Cardiac muscle cell (in vitro differentiated cells and primary cell): ENCODE results near the gene LSM14A. TPM values are rescaled to one million over a fixed set of nuclear protein-coding genes. Genes with fewer than 3 reads are reported as not detected.

Source experiments
- DNase-seq, 2 donors: peaks; one replicate each; pipeline versions ENCODE4 v3.0.0 to v3.0.0-alpha.2; 2010 to 2017; ENCODE audit warnings: low read depth in 1 of 2, low spot score in 1 of 2
- H3K27ac ChIP-seq: fragments of 200-600 bp; sonication (generic); 2 replicates; pipeline ENCODE4 v1.5.1; 2016
- H3K27me3 ChIP-seq: fragments of 200-600 bp; sonication (generic); 2 replicates; pipeline ENCODE4 v1.6.0; 2016; ENCODE audit warnings: control low read depth
- H3K36me3 ChIP-seq: fragments of 200-600 bp; sonication (generic); 2 replicates; pipeline ENCODE4 v1.5.1; 2016; ENCODE audit warnings: control low read depth
- H3K4me1 ChIP-seq: fragments of 200-600 bp; sonication (generic); 2 replicates; pipeline ENCODE4 v1.8.1; 2017; ENCODE audit warnings: low read depth, mild to moderate bottlenecking, mixed run types
- H3K4me3 ChIP-seq: fragments of 200-600 bp; sonication (generic); 2 replicates; pipeline ENCODE4 v1.5.1; 2016; ENCODE audit warnings: mild to moderate bottlenecking
- H3K9me3 ChIP-seq: fragments of 200-600 bp; sonication (generic); 2 replicates; pipeline ENCODE4 v1.5.1; 2017; ENCODE audit warnings: low read depth, mild to moderate bottlenecking, control low read depth
- polyA plus RNA-seq: library from polyadenylated mRNA; unstranded; fragments of >200 nt; fragmentation: Nextera tagmentation; extraction: Ambion mirVana; gene quantifications from 2 replicates; pipeline ENCODE4 v1.2.1, GENCODE V29; 2016
- total RNA-seq: library from RNA; depleted of rRNA; stranded (reverse); fragments of >200 nt; gene quantifications from 2 replicates; pipeline ENCODE4 v1.2.3, GENCODE V29; 2016
- TF ChIP-seq, protein P1 (sequence below): IDR thresholded peaks from 2 replicates; pipeline ENCODE4 v1.5.1; 2012; ENCODE audit warnings: low read depth, mild to moderate bottlenecking, low read length

The LSM14A gene
- total and polyA plus RNA-seq, 2 experiments from 2014 or later: 88.5 to 203 TPM

DNA sequence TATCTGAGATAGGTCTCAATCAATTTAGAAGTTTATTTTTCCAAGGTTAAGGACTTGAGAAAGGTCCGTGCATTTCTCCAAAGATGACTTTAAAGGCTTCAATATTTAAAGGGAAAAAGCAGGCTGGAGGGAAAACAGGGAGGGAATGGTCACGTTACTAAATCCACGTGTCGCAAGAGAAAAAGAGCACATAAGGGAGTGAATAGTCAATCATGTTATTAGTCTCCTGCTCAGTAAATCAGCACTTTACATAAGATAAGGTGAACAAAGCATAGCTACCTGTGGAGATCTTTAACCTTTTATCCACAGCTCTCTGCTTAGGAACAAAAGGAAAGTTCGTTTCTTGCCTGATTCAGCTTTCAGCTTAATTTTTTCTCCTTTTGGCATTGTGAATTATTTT is 31.3 kb upstream of the LSM14A start:
- no peak overlapping the region for H3K27ac ChIP-seq
- TF ChIP-seq, protein P1, sequence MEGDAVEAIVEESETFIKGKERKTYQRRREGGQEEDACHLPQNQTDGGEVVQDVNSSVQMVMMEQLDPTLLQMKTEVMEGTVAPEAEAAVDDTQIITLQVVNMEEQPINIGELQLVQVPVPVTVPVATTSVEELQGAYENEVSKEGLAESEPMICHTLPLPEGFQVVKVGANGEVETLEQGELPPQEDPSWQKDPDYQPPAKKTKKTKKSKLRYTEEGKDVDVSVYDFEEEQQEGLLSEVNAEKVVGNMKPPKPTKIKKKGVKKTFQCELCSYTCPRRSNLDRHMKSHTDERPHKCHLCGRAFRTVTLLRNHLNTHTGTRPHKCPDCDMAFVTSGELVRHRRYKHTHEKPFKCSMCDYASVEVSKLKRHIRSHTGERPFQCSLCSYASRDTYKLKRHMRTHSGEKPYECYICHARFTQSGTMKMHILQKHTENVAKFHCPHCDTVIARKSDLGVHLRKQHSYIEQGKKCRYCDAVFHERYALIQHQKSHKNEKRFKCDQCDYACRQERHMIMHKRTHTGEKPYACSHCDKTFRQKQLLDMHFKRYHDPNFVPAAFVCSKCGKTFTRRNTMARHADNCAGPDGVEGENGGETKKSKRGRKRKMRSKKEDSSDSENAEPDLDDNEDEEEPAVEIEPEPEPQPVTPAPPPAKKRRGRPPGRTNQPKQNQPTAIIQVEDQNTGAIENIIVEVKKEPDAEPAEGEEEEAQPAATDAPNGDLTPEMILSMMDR: no peak
- H3K9me3 ChIP-seq: no peaks in the 10 kb centered on the region
- no peaks in the 10 kb centered on the region for H3K4me1 ChIP-seq
- no peaks in the 10 kb centered on the region for H3K36me3 ChIP-seq
- no peaks in the 10 kb centered on the region for H3K27me3 ChIP-seq
- no peak overlapping the region for H3K4me3 ChIP-seq
- DNase-seq: no peak

DNA sequence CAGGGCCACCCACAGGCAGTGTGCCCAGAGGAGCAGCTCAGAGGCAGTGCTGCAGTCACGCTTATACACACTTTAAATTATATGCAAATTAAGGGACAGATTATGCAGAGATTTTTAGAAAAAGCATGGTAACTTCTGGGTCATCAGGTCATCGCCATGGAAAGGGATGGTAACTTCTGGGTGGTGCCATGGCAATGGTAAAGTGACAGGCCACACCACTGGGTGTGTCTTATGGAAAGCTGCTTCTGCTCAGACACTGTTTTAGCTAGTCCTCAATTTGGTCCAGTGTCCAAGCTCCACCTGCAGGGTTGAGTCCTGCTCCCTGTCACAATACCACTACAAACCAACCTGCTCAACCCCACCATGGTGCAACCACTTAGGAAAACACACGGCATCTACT is 29.9 kb upstream of the LSM14A start:
- Histone ChIP-seq H3K27ac (no peak overlapping the region), H3K9me3 (no peaks in the 10 kb centered on the region), H3K4me1 (no peaks in the 10 kb centered on the region), H3K27me3 (no peaks in the 10 kb centered on the region), H3K4me3 (no peak overlapping the region), H3K36me3 (no peaks in the 10 kb centered on the region)
- TF ChIP-seq, protein P1: no peak
- DNase-seq: no peak

DNA sequence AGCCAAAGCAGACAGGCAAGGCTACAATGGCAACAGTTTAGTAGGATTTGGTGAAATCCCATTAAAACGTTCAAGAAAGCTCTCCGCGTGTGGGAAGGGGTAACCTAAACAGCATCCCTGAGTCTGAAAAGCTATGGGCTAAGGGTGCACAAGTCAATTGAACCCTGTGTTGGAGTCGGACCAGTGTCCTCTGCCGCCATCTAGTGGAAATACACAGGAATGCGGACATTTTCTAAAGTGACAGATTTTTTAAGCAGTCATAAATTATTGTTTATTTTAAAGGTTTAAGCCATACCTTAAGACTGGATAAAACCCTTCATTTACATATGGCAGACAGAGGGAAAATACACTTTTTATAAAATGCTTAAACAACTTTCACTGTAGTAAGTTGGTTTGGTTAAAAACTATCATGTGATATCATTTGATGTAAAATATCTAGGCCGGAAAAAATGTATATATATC is 26.5 kb upstream of the LSM14A start:
- TF ChIP-seq, protein P1: peak; percentile 81
- no peaks in the 10 kb centered on the region for H3K36me3 ChIP-seq
- H3K27me3 ChIP-seq: no peaks in the 10 kb centered on the region
- H3K4me3 ChIP-seq: no peak overlapping the region
- DNase-seq: peak; percentile 70 to 75
- no peak overlapping the region for H3K27ac ChIP-seq
- no peaks in the 10 kb centered on the region for H3K9me3 ChIP-seq
- H3K4me1 ChIP-seq: no peaks in the 10 kb centered on the region

DNA sequence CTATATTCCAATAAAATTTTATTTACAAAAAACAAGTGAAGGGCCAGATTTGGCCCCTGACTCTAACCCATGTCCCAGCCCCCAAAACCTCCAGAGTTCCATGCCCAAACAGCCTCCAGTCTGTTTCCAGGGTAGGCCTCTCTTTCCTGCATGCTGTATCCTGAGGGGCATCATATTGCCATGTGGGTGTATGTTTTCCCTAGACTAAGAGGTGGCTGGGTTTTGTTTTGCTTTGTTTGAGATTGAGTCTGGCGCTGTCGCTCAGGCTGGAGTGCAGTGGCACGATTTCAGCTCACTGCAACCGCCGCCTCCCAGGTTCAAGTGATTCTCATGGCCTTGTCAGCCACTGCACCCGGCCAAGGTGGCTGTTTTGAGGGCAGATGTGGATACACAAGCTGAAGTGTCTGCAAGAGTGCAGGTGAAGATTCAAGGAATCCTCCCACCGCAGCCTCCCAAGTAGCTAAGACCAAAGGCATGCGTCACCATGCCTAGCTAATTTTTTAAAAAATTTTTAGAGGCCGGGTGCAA is 23.6 kb upstream of the LSM14A start:
- Histone ChIP-seq H3K4me3 (no peak overlapping the region), H3K27me3 (no peaks in the 10 kb centered on the region), H3K4me1 (no peaks in the 10 kb centered on the region), H3K36me3 (no peaks in the 10 kb centered on the region), H3K27ac (no peak overlapping the region), H3K9me3 (no peaks in the 10 kb centered on the region)
- DNase-seq: no peak
- TF ChIP-seq, protein P1: no peak

DNA sequence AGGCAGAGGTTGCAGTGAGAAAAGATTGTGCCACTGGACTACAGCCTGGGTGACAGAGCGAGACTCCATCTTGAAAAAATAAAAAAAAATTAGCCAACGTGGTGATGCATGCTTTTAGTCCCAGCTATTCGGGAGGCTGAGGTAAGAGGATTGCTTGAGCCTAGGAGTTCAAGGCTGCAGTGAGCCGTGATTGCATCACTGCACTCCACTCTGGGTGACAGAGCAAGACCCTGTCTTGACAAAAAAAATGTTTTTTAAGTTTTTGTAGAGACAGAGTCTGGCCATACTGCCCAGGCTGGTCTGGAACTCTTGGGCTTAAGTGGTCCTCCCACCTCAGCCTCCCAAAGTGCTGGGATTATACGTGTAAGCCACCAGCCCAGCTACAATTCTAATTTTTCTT is 22.4 kb upstream of the LSM14A start:
- Histone ChIP-seq H3K4me3 (no peak overlapping the region), H3K27ac (no peak overlapping the region), H3K9me3 (no peaks in the 10 kb centered on the region)

More for the DNA sequence above, 22.4 kb upstream of the LSM14A start:
- DNase-seq: no peak
- no peaks in the 10 kb centered on the region for H3K4me1 ChIP-seq
- TF ChIP-seq, protein P1: no peak
- no peaks in the 10 kb centered on the region for H3K36me3 ChIP-seq
- no peaks in the 10 kb centered on the region for H3K27me3 ChIP-seq
